Ascending aorta (tissue), 2 donors: ENCODE data around the gene NTRK3. TPM values are rescaled to one million over a fixed set of nuclear protein-coding genes. Genes with fewer than 3 reads are reported as not detected.
"Not testable (repeated sequence)": the region's sequence is repeated elsewhere in the genome, so short reads cannot be mapped to it uniquely, and the experiment has no call there.

Experiments used
- DNase-seq, 2 donors: peaks; one replicate each; pipeline ENCODE4 v3.0.0-alpha.2; 2019; ENCODE audit warnings: low spot score in 2 of 2
- H3K27ac ChIP-seq, 2 donors: fragments of 200-600 bp; sonication (generic); one replicate each; pipeline ENCODE4 v1.5.1; 2016 to 2017; ENCODE audit warnings: mild to moderate bottlenecking in 1 of 2
- H3K27me3 ChIP-seq: fragments of 200-600 bp; sonication (generic); one replicate; pipeline ENCODE4 v1.5.1; 2017
- H3K36me3 ChIP-seq, 2 donors: fragments of 200-600 bp; sonication (generic); one replicate each; pipeline ENCODE4 v1.5.1; 2016
- H3K4me1 ChIP-seq, 2 donors: fragments of 200-600 bp; sonication (generic); one replicate each; pipeline ENCODE4 v1.5.1; 2016 to 2017; ENCODE audit warnings: mild to moderate bottlenecking in 1 of 2
- H3K4me3 ChIP-seq, 2 donors: fragments of 200-600 bp; sonication (generic); one replicate each; pipeline ENCODE4 v1.5.1; 2016 to 2017; ENCODE audit warnings: mild to moderate bottlenecking in 1 of 2
- H3K9me3 ChIP-seq, 2 donors: fragments of 200-600 bp; sonication (generic); one replicate each; pipeline ENCODE4 v1.5.1; 2016
- intact Hi-C: fragments of 100-400 bp; cut with DNase I; formaldehyde crosslinking; loops from one replicate; pipeline ENCODE4 v1.15.1; 2023
- total RNA-seq: library from RNA; depleted of rRNA; stranded (reverse); fragments of >200 nt; gene quantifications from one replicate; pipeline ENCODE4 v1.1.0, GENCODE V29; 2016
- TF ChIP-seq, protein P1 (sequence below), 3 experiments: fragments of 200-600 bp in 2 of 3; fragments of 450-650 bp in 1 of 3; sonication (generic) in 2 of 3; IDR thresholded peaks; one replicate each; pipeline ENCODE4 v1.5.1; 2016 to 2019; ENCODE audit warnings: antibody characterized with exemption in 3 of 3, mild to moderate bottlenecking in 1 of 3, moderate library complexity in 1 of 3

Gene NTRK3
- total RNA-seq, 1 donor from 2014 or later, result 52.7 TPM

DNA sequence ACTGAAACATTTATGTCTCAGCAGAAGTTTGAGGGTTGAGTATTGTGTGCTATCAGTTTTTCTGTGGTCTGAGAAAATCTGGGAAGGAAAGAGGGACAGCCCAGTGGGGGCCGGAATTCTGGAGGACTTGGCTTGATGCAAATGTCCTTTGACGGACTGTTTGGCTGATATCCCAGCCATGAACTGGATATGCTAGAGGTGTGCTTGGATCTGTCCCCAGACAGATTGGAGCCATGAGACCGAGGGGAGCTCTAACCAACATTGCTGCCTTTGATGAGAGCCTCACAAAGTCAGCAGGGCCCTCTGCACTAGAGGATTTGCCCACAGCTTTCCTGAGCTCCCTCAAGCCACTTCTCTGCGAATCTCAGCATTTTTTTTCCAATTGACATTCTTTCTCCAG, 405.6 kb downstream of the NTRK3 start:
- no peak for DNase-seq
- TF ChIP-seq, protein P1, sequence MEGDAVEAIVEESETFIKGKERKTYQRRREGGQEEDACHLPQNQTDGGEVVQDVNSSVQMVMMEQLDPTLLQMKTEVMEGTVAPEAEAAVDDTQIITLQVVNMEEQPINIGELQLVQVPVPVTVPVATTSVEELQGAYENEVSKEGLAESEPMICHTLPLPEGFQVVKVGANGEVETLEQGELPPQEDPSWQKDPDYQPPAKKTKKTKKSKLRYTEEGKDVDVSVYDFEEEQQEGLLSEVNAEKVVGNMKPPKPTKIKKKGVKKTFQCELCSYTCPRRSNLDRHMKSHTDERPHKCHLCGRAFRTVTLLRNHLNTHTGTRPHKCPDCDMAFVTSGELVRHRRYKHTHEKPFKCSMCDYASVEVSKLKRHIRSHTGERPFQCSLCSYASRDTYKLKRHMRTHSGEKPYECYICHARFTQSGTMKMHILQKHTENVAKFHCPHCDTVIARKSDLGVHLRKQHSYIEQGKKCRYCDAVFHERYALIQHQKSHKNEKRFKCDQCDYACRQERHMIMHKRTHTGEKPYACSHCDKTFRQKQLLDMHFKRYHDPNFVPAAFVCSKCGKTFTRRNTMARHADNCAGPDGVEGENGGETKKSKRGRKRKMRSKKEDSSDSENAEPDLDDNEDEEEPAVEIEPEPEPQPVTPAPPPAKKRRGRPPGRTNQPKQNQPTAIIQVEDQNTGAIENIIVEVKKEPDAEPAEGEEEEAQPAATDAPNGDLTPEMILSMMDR (IDR thresholded peaks at IDR 0.05), result no peak
- Histone ChIP-seq H3K4me1 (no peaks in the 10 kb centered on the region), H3K4me3 (no peak overlapping the region), H3K27me3 (no peaks in the 10 kb centered on the region), H3K27ac (no peak overlapping the region), H3K36me3 (no peaks in the 10 kb centered on the region), H3K9me3 (no peaks in the 10 kb centered on the region)
- intact Hi-C loops, result no loop called here

DNA sequence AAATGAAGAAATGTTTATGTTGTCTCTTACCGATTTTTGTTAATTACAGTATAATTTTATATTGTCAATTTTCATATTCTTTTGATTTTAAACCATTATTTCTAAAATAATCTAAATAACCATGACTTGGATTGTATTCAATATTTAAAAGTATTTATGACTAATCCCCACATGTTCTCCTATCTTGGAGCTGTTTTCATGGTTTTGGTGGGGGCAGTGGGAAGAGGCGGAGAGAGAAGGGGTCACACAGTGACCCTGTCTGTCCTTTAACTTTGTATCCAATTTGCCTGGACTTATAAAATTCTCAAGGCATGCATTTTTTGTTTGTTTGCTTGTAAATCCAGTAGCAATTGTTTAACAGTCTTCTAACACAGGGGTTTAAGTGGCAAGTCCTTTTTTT, 407.4 kb downstream of the NTRK3 start:
- no peaks in the 10 kb centered on the region for H3K36me3 ChIP-seq
- intact Hi-C loops, result no loop called here
- H3K4me1 ChIP-seq, result no peaks in the 10 kb centered on the region
- no peak overlapping the region for H3K4me3 ChIP-seq
- TF ChIP-seq, protein P1 (IDR thresholded peaks at IDR 0.05), result no peak
- no peak for DNase-seq
- no peaks in the 10 kb centered on the region for H3K9me3 ChIP-seq
- no peak overlapping the region for H3K27ac ChIP-seq
- H3K27me3 ChIP-seq, result no peaks in the 10 kb centered on the region

DNA sequence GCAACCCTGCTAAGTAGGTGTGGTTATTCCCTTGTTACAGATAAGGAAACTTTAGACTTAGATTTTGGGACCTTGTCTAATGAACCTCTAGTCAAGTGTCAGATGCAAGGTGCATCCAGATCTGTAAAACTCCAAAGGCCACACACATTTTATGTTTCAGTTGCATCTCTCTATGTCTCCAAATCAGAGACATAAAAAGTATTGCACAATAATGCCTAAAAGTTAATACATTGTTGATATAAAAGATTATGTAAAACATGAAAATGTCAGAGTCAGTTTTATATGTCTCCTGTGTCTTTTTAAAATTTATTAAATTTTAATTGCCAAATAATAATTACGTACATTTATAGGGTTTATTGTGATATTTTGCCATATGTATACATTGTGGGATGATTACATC, 408.5 kb downstream of the NTRK3 start:
- intact Hi-C loops, result no loop called here
- no peak overlapping the region for H3K27ac ChIP-seq
- DNase-seq, result no peak
- TF ChIP-seq, protein P1 (IDR thresholded peaks at IDR 0.05), result no peak
- H3K9me3 ChIP-seq, result no peaks in the 10 kb centered on the region
- H3K4me1 ChIP-seq, result no peaks in the 10 kb centered on the region
- H3K27me3 ChIP-seq, result no peaks in the 10 kb centered on the region
- no peaks in the 10 kb centered on the region for H3K36me3 ChIP-seq
- H3K4me3 ChIP-seq, result no peak overlapping the region

DNA sequence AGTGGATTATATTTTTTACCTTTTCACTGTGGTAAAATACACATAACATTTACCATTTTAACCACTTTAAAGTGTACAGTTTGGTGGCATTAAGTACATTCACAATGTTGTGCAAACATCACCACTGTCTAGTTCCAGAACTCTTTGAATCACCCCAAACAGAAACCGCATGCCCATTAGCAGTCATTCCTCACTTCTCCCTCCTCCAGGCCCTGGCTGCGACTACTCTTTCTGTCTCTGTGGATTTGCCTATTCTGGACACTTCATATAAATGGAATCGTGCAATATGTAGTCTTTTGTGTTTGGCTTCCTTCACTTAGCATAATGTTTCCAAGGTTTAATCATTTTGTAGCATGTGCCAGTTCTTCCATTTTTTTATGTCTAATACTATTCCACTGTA, 409.8 kb downstream of the NTRK3 start:
- intact Hi-C loops, result no loop called here
- no peak overlapping the region for H3K4me3 ChIP-seq
- H3K27ac ChIP-seq, result no peak overlapping the region
- H3K9me3 ChIP-seq, result no peaks in the 10 kb centered on the region
- H3K4me1 ChIP-seq, result no peaks in the 10 kb centered on the region
- TF ChIP-seq, protein P1 (IDR thresholded peaks at IDR 0.05), result no peak
- DNase-seq, result no peak
- no peaks in the 10 kb centered on the region for H3K36me3 ChIP-seq
- no peaks in the 10 kb centered on the region for H3K27me3 ChIP-seq

DNA sequence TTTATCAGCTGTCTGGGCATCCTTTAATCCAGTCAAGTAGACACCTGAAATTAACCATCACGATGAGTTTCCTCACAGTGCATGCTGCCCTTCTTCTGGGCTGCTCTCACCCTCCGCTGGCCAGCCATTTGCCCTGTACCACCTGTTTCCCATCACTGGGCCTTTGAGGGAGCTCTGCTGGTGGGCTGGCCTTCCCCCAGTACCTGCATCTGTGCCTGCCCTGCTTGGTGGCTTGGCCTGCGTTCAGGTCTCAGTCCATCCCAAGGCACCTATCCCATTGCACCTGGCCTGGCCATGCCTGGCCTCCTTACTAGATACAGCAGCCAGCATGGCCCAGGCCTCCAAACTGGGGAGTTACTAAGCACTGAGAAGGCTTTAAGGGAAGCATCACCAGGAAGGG, 413.2 kb downstream of the NTRK3 start:
- DNase-seq, result no peak
- Histone ChIP-seq H3K36me3 (no peaks in the 10 kb centered on the region), H3K4me1 (no peaks in the 10 kb centered on the region), H3K9me3 (no peaks in the 10 kb centered on the region), H3K27ac (no peak overlapping the region), H3K27me3 (no peaks in the 10 kb centered on the region), H3K4me3 (no peak overlapping the region)
- TF ChIP-seq, protein P1 (IDR thresholded peaks at IDR 0.05), result no peak
- intact Hi-C loops, result no loop called here

DNA sequence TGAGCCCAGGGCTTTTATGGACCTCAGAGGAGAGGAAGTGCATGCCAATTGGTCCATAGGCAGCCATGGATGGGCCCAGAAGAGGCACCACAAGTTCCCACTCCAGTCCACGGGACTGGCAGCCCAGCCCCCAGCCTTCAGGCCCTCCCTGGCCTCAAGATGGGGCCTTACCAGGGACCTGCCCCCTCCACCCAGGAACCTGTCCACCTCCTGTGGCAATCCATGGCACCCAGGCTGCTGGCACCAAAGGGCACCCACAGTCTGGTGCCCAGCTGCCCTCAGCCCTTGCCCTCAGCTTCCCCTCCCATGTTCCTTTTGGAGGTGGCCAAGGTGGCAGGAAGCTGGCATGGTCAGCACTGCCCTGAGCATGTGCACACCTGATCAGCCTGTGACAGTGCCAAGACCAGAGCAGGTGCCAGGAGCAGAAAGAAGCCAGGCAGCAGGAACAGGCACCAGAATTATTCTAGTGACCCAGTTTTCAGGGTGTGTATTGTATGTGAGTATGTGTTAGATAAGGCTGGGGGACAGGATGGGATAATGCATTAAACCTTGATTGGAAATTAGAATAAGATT, 415.0 kb downstream of the NTRK3 start:
- TF ChIP-seq, protein P1 (IDR thresholded peaks at IDR 0.05), result no peak
- intact Hi-C loops, result no loop called here
- H3K36me3 ChIP-seq, result no peaks in the 10 kb centered on the region
- no peak overlapping the region for H3K27ac ChIP-seq
- no peaks in the 10 kb centered on the region for H3K9me3 ChIP-seq
- no peaks in the 10 kb centered on the region for H3K4me1 ChIP-seq
- H3K27me3 ChIP-seq, result no peaks in the 10 kb centered on the region
- no peak for DNase-seq
- no peak overlapping the region for H3K4me3 ChIP-seq

DNA sequence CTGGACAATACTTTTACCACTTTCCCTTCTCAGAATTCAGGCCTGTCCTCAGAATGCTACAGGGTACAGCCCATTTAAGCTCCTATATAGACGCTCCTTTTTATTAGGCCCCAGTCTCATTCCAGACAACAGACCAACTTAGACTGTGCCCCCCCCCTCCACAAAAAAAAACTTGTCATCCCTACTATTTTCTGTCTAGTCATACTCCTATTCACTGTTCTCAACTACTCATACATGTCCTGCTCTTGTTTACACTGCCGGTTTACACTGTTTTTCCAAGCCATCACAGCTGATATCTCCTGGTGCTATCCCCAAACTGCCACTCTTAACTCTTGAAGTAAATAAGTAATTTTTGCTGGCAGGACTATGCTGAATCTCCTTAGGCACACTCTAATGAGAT, 420.7 kb downstream of the NTRK3 start:
- DNase-seq, intact Hi-C loops, H3K27ac ChIP-seq, H3K4me1 ChIP-seq, H3K36me3 ChIP-seq, H3K27me3 ChIP-seq, H3K9me3 ChIP-seq, H3K4me3 ChIP-seq: not testable (repeated sequence)

DNA sequence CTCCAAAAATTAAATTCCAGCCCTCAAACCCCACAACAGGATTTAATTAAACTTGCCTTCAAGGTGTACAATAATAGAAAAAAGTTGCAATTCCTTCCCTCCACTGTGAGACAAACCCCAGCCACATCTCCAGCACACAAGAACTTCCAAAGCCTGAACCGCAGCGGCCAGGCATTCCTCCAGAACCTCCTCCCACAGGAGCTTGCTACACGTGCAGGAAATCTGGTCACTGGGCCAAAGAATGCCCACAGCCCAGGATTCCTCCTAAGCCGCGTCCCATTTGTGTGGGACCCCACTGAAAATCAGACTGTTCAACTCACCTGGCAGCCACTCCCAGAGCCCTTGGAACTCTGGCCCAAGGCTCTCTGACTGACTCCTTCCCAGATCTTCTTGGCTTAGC, 423.2 kb downstream of the NTRK3 start:
- H3K4me3 ChIP-seq, H3K27me3 ChIP-seq, H3K27ac ChIP-seq, DNase-seq, H3K36me3 ChIP-seq, intact Hi-C loops, H3K4me1 ChIP-seq, H3K9me3 ChIP-seq: not testable (repeated sequence)
